Keratinocyte (primary cell): Measurements from ENCODE around the gene TRAPPC6A. TPM values are rescaled to one million over a fixed set of nuclear protein-coding genes. Genes with fewer than 3 reads are reported as not detected.

Experiments
- DNase-seq: peaks from one replicate; pipeline ENCODE4 v3.0.0-alpha.2; 2011; ENCODE audit warnings: low read depth, missing footprints, low spot score
- FAIRE-seq: peaks from 2 replicates; lab custom pipeline; 2011; peaks lifted over from hg19 to GRCh38; lab: Jason Lieb, UNC
- H2AFZ ChIP-seq: 2 replicates; pipeline ENCODE4 v1.6.0; 2012; ENCODE audit warnings: low read length, control low read depth, inconsistent platforms; ENCODE audit not compliant: control insufficient read depth
- H3K27ac ChIP-seq: 2 replicates; pipeline ENCODE4 v1.5.1; 2011; ENCODE audit warnings: low read length; ENCODE audit not compliant: control insufficient read depth, insufficient read depth
- H3K27me3 ChIP-seq: 3 replicates; pipeline ENCODE4 v1.6.0; 2011; ENCODE audit warnings: low read length; ENCODE audit not compliant: control insufficient read depth, insufficient read depth; ENCODE audit errors: extremely low read depth
- H3K36me3 ChIP-seq, 2 experiments: 2 replicates in 1 of 2; 3 replicates in 1 of 2; pipeline ENCODE4 v1.5.1; 2011; ENCODE audit warnings: low read length in 2 of 2, mild to moderate bottlenecking in 1 of 2; ENCODE audit not compliant: control insufficient read depth in 2 of 2, insufficient read depth in 2 of 2; ENCODE audit errors: extremely low read depth in 1 of 2
- H3K4me1 ChIP-seq: 3 replicates; pipeline ENCODE4 v1.5.1; 2011; ENCODE audit warnings: low read length; ENCODE audit not compliant: control insufficient read depth, insufficient read depth; ENCODE audit errors: extremely low read depth
- H3K4me2 ChIP-seq: 3 replicates; pipeline ENCODE4 v1.6.0; 2011; ENCODE audit warnings: low read depth, low read length; ENCODE audit not compliant: control insufficient read depth, insufficient read depth; ENCODE audit errors: extremely low read depth
- H3K4me3 ChIP-seq, 3 experiments: fragments of 200-600 bp in 1 of 3; sonication (generic) in 1 of 3; 2 replicates in 2 of 3; 3 replicates in 1 of 3; pipeline ENCODE4 v1.5.1; 2011 to 2016; ENCODE audit warnings: low read length in 3 of 3, mild to moderate bottlenecking in 3 of 3, control low read depth in 2 of 3, inconsistent platforms in 1 of 3, low read depth in 1 of 3, mixed read lengths in 1 of 3, mixed run types in 1 of 3, moderate library complexity in 1 of 3; ENCODE audit not compliant: control insufficient read depth in 2 of 3, insufficient read depth in 2 of 3; ENCODE audit errors: extremely low read depth in 1 of 3
- H3K79me2 ChIP-seq: 2 replicates; pipeline ENCODE4 v1.6.0; 2012; ENCODE audit warnings: low read length; ENCODE audit not compliant: control insufficient read depth, insufficient read depth
- H3K9ac ChIP-seq: 3 replicates; pipeline ENCODE4 v1.6.0; 2011; ENCODE audit warnings: low read length; ENCODE audit not compliant: control insufficient read depth, insufficient read depth; ENCODE audit errors: extremely low read depth
- H3K9me1 ChIP-seq: 3 replicates; pipeline ENCODE4 v1.6.0; 2011; ENCODE audit warnings: low read length; ENCODE audit not compliant: control insufficient read depth, insufficient read depth; ENCODE audit errors: extremely low read depth
- H3K9me3 ChIP-seq: 2 replicates; pipeline ENCODE4 v1.5.1; 2012; ENCODE audit warnings: low read depth, low read length; ENCODE audit not compliant: control insufficient read depth
- H4K20me1 ChIP-seq: 3 replicates; pipeline ENCODE4 v1.6.0; 2011; ENCODE audit warnings: low read length; ENCODE audit not compliant: control insufficient read depth, insufficient read depth; ENCODE audit errors: extremely low read depth
- EZH2 ChIP-seq: IDR thresholded peaks from one replicate; pipeline ENCODE4 v1.6.1; 2012; ENCODE audit warnings: inconsistent platforms, mild to moderate bottlenecking, low read length, moderate library complexity
- dilution Hi-C: fragments of 300-500 bp; cut with MboI; formaldehyde crosslinking; loops from one replicate; pipeline ENCODE4 v1.7.0; 2020; ENCODE audit warnings: low sequenced_read_pairs; ENCODE audit not compliant: extremely low pct_ligation_motif_present
- polyA plus RNA-seq, 5 experiments: library from polyadenylated mRNA; depleted of rRNA in 3 of 5; stranded (reverse) in 3 of 5; stranded (forward) in 1 of 5; unstranded in 1 of 5; fragments of >200 nt; gene quantifications; 1 replicate in 1 of 5; 2 replicates in 3 of 5; 3 replicates in 1 of 5; pipeline versions ENCODE4 v1.2.1 to v1.2.3, GENCODE V29; 2011 to 2012; ENCODE audit warnings: missing spikeins in 2 of 5, low read depth in 1 of 5, low replicate concordance in 1 of 5
- TF ChIP-seq, protein P1 (sequence below), 3 experiments: IDR thresholded peaks in 1 of 3; conservative IDR thresholded peaks in 1 of 3; optimal IDR thresholded peaks in 1 of 3; 2 replicates in 2 of 3; 3 replicates in 1 of 3; pipeline versions ENCODE3 to v1.5.1; 2011; ENCODE audit warnings: low read length in 3 of 3, mild to moderate bottlenecking in 3 of 3, moderate library complexity in 2 of 3, control low read depth in 1 of 3, inconsistent platforms in 1 of 3; ENCODE audit not compliant: insufficient read depth in 2 of 3; ENCODE audit errors: extremely low read depth in 1 of 3

Gene TRAPPC6A
- polyA plus RNA-seq, 1 donor (not counting 4 experiments of a cell fraction or from before 2014, with no cell fraction given), result 4.7 TPM

DNA sequence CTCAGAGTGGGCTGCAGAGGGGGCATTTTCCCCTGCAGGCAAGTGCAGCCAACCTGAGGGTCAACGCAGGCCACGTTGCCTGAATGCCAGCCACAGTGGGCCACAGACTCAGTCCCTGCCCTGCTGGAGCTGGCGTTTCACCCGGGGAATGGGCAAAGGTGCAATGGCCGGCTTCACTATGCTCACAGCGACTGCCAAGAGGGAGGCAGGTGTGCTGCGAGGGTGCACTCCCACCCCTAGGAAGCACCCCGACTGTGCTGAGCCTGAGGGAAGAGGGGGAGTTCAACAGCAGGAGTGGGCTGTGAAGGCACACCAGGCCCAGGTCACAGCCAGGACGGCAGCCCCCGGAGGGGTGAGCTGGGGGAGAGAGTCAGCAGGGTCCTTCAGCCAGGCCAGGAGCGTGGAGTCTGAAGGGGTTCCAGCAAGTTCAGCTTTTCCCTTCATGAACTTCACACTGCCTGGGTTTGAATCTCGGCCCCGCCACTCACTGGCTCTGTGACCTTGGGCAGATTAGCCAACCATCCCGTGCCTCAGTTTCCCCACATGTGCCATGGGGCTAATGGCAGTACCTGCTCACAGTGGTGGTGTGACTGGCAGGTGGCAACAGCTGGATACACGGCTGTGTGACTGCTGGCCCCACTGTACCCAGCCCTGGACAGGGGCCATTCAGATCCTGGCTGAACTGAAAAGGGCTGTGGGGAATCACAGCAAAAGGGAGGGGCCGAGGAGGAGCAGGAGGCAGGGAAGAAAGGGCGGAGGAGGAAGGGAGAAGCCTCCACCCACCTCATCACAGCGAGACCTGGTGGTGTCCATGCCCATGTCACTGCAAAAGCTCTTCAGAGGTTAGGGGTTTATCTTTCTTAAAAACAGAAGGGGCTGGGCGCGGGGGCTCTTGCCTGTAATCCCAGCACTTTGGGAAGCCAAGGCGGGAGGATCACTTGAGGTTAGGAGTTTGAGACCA lies 7.6 kb downstream of the TRAPPC6A start:
- no peaks in the 10 kb centered on the region for H3K27me3 ChIP-seq
- H3K27ac ChIP-seq, result no peak overlapping the region
- H3K4me3 ChIP-seq, result no peak overlapping the region
- TF ChIP-seq, protein P1, sequence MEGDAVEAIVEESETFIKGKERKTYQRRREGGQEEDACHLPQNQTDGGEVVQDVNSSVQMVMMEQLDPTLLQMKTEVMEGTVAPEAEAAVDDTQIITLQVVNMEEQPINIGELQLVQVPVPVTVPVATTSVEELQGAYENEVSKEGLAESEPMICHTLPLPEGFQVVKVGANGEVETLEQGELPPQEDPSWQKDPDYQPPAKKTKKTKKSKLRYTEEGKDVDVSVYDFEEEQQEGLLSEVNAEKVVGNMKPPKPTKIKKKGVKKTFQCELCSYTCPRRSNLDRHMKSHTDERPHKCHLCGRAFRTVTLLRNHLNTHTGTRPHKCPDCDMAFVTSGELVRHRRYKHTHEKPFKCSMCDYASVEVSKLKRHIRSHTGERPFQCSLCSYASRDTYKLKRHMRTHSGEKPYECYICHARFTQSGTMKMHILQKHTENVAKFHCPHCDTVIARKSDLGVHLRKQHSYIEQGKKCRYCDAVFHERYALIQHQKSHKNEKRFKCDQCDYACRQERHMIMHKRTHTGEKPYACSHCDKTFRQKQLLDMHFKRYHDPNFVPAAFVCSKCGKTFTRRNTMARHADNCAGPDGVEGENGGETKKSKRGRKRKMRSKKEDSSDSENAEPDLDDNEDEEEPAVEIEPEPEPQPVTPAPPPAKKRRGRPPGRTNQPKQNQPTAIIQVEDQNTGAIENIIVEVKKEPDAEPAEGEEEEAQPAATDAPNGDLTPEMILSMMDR (optimal IDR thresholded peaks at IDR 0.05 in 1 of 3, IDR thresholded peaks at IDR 0.05 in 1 of 3, conservative IDR thresholded peaks at IDR 0.05 in 1 of 3; ENCODE audit: extremely low read depth in 1 of 3, insufficient read depth in 2 of 3, low read length in 3 of 3), result no peak
- no peak for TF ChIP-seq EZH2
- peaks cover 6% of the 10 kb centered on the region for H3K4me1 ChIP-seq
- dilution Hi-C loops, result no loop called here
- H3K4me2 ChIP-seq, result no peak overlapping the region
- no peaks in the 10 kb centered on the region for H3K36me3 ChIP-seq
- H3K9ac ChIP-seq, result no peak overlapping the region
- no peak overlapping the region for H2AFZ ChIP-seq
- no peaks in the 10 kb centered on the region for H3K9me1 ChIP-seq
- no peak for FAIRE-seq
- no peaks in the 10 kb centered on the region for H3K79me2 ChIP-seq
- no peaks in the 10 kb centered on the region for H3K9me3 ChIP-seq
- DNase-seq, result no peak
- H4K20me1 ChIP-seq, result no peaks in the 10 kb centered on the region

DNA sequence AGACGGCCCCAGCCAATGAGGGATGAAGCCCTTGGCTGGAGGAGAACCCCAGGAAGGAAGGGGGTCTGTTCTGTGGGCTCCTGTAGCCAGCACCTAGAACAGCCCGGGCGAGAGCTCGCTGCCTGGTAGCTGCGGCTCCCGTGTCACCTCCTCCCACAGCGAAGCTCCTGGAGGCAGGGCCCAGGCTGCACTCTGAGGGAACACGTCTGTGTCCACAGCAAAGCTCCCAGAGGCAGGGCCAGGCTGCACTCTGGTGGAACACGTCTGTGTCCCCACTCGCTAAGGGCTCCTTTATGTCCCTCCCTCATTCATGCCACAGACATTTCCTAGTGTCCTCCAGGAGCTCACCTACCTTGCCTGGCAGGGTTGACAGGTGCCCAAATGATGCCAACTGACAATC lies 8.4 kb downstream of the TRAPPC6A start:
- dilution Hi-C loops, result no loop called here
- H3K4me1 ChIP-seq, result peaks cover 9% of the 10 kb centered on the region
- H3K79me2 ChIP-seq, result no peaks in the 10 kb centered on the region
- FAIRE-seq, result no peak
- no peak for TF ChIP-seq EZH2
- TF ChIP-seq, protein P1 (optimal IDR thresholded peaks at IDR 0.05 in 1 of 3, IDR thresholded peaks at IDR 0.05 in 1 of 3, conservative IDR thresholded peaks at IDR 0.05 in 1 of 3; ENCODE audit: extremely low read depth in 1 of 3, insufficient read depth in 2 of 3, low read length in 3 of 3), result no peak
- no peak overlapping the region for H3K4me2 ChIP-seq
- no peaks in the 10 kb centered on the region for H3K9me3 ChIP-seq
- no peaks in the 10 kb centered on the region for H4K20me1 ChIP-seq
- H3K36me3 ChIP-seq, result no peaks in the 10 kb centered on the region
- H3K9ac ChIP-seq, result no peak overlapping the region
- no peaks in the 10 kb centered on the region for H3K9me1 ChIP-seq
- H3K4me3 ChIP-seq, result no peak overlapping the region
- H3K27ac ChIP-seq, result no peak overlapping the region
- no peak for DNase-seq
- no peaks in the 10 kb centered on the region for H3K27me3 ChIP-seq
- H2AFZ ChIP-seq, result no peak overlapping the region
